Esophagus (tissue), 2 donors: Measurements from ENCODE around the gene MATCAP1. TPM values are rescaled to one million over a fixed set of nuclear protein-coding genes. Genes with fewer than 3 reads are reported as not detected.

Experiments used
- H3K27ac ChIP-seq, 2 donors: one replicate each; pipeline ENCODE4 v1.5.1; 2013; ENCODE audit warnings: low read depth in 2 of 2, mild to moderate bottlenecking in 2 of 2, inconsistent platforms in 1 of 2, low read length in 1 of 2, moderate library complexity in 1 of 2
- H3K27me3 ChIP-seq, 2 donors: one replicate each; pipeline ENCODE4 v1.6.1; 2013; ENCODE audit warnings: low read length in 2 of 2, control low read depth in 1 of 2, mild to moderate bottlenecking in 1 of 2; ENCODE audit not compliant: insufficient read depth in 2 of 2, control insufficient read depth in 1 of 2
- H3K36me3 ChIP-seq, 2 donors: one replicate each; pipeline ENCODE4 v1.6.1; 2013; ENCODE audit warnings: low read length in 1 of 2; ENCODE audit not compliant: control insufficient read depth in 2 of 2, insufficient read depth in 2 of 2
- H3K4me1 ChIP-seq, 2 donors: one replicate each; pipeline ENCODE4 v1.6.1; 2013; ENCODE audit warnings: low read length in 1 of 2; ENCODE audit not compliant: control insufficient read depth in 2 of 2, insufficient read depth in 2 of 2
- H3K4me3 ChIP-seq, 2 donors: one replicate each; pipeline ENCODE4 v1.5.1; 2013; ENCODE audit warnings: low read length in 2 of 2, mild to moderate bottlenecking in 2 of 2, low read depth in 1 of 2, moderate library complexity in 1 of 2
- H3K9me3 ChIP-seq, 2 donors: one replicate each; pipeline ENCODE4 v1.6.1; 2013; ENCODE audit warnings: mild to moderate bottlenecking in 2 of 2, low read depth in 1 of 2, low read length in 1 of 2, moderate library complexity in 1 of 2; ENCODE audit not compliant: control insufficient read depth in 2 of 2, insufficient read depth in 1 of 2
- WGBS, 2 donors: extraction: QIAGEN DNeasy Blood & Tissue Kit; methylation state at CpG; one replicate each; pipeline ENCODE4 v1.1.7; 2013; 5-methylcytosine and 5-hydroxymethylcytosine counted together
- polyA plus RNA-seq, 2 donors: library from polyadenylated mRNA; stranded (reverse); fragments of 200-250 nt; gene quantifications; one replicate each; pipeline ENCODE4 v1.2.3, GENCODE V29; 2013
- donor health status: healthy with polysubstance abuse.
- donor health status: Bipolar disorder and iron deficiency.

The MATCAP1 gene
- polyA plus RNA-seq, 2 donors, result 18.2 to 30.5 TPM

DNA sequence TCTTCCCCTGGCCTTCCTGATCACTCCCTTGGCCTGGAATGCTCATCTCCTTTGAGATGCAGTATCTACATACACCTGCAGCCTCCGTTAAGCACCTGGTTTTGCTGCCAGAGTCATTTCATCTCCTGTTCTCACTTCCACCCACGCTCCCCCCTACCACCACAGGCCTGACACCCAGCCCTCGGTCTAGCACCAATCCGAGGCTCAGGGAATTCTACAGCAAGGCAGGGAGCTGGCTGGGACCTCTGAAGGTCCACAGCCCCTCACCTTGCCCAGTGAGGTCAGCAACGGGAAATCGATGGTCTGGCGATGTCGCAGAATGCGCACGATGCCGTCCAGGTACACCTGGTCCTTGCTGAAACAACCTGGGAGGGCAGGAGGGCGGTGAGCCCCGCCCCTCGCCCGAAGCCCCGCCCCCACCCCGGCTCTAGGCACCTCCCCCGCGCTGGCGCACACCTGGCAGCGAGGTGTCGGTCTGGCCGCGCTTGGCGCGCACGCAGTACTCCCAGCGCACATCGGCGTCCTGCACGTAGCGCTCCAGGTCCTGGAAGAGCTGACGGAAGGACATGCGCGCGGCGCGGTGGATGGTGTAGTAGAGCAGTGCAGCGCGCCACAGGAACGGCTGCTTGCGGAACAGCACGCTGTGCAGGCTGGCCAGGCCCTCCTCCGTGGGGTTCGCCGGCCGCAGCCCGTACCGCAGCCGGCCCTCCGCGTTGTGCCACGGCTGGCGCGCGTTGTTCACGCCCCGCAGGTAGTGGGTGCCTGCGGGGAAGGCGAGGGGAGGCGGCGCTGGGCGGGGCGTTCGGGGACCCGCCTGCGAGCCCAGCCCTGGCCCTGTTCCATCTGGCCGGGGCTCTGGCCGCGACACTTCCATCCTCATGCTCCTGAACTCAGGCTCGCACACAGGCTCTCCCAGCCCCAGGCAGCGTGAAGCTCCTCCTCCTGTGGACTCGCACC is 5.7 kb downstream of the MATCAP1 start:
- Histone ChIP-seq H3K27ac (peak overlapping the region; percentile 83 to 89), H3K9me3 (no peaks in the 10 kb centered on the region), H3K4me1 (peaks cover 9 to 35% of the 10 kb centered on the region in 2 donors), H3K4me3 (peak overlapping the region; percentile 50 to 55), H3K36me3 (peaks cover 0 to 3% of the 10 kb centered on the region in 2 donors), H3K27me3 (no peaks in the 10 kb centered on the region)
- WGBS, 2 donors, result 4 to 5% methylated on average over 51 to 73 of the region's 73 CpGs

- Histone ChIP-seq H3K9me3 (no peaks in the 10 kb centered on the region), H3K4me3 (no peak overlapping the region), H3K36me3 (peaks cover 0 to 3% of the 10 kb centered on the region in 2 donors), H3K27ac (no peak overlapping the region), H3K4me1 (peaks cover 9 to 35% of the 10 kb centered on the region in 2 donors), H3K27me3 (no peaks in the 10 kb centered on the region)
- WGBS, 2 donors, result 59 to 75% methylated on average over 12 of the region's 12 CpGs
Measured at GRCh38 chr16:67176662-67177061, 7.1 kb downstream of the MATCAP1 start.

- H3K27me3 ChIP-seq, result no peaks in the 10 kb centered on the region
Measured at GRCh38 chr16:67174706-67175231, 9.0 kb downstream of the MATCAP1 start.

GRCh38 chr16:67173808-67174705 is 9.7 kb downstream of the MATCAP1 start:
- 1% methylated on average over 70 to 71 of the region's 71 CpGs for WGBS, 2 donors
- H3K36me3 ChIP-seq, result peaks cover under 1 to 3% of the 10 kb centered on the region in 2 donors
- peaks cover 9 to 41% of the 10 kb centered on the region in 2 donors for H3K4me1 ChIP-seq
- peak overlapping the region; percentile 46 to 47 for H3K4me3 ChIP-seq
- H3K9me3 ChIP-seq, result no peaks in the 10 kb centered on the region
- H3K27ac ChIP-seq, result peak overlapping the region; percentile 95 to 99
- H3K27me3 ChIP-seq, result no peaks in the 10 kb centered on the region

More at GRCh38 chr16:67174706-67175231, 9.0 kb downstream of the MATCAP1 start:
- peaks cover 0 to 3% of the 10 kb centered on the region in 2 donors for H3K36me3 ChIP-seq
- WGBS, 2 donors, result 30 to 50% methylated on average over 30 to 31 of the region's 31 CpGs
- peak overlapping the region; percentile 46 to 47 for H3K4me3 ChIP-seq
- peak overlapping the region; percentile 95 to 99 for H3K27ac ChIP-seq
- peaks cover 9 to 43% of the 10 kb centered on the region in 2 donors for H3K4me1 ChIP-seq
- H3K9me3 ChIP-seq, result no peaks in the 10 kb centered on the region

GRCh38 chr16:67173323-67173722 is 10.4 kb downstream of the MATCAP1 start:
- no peaks in the 10 kb centered on the region for H3K27me3 ChIP-seq
- peak overlapping the region; percentile 95 to 99 for H3K27ac ChIP-seq
- peak overlapping the region in 1 of 2 donors; percentile 46 for H3K4me3 ChIP-seq
- peaks cover 3% of the 10 kb centered on the region in 2 donors for H3K36me3 ChIP-seq
- WGBS, 2 donors, result 87 to 93% methylated on average over 1 of the region's 1 CpG
- no peaks in the 10 kb centered on the region for H3K9me3 ChIP-seq
- peaks cover 9 to 34% of the 10 kb centered on the region in 2 donors for H3K4me1 ChIP-seq

DNA sequence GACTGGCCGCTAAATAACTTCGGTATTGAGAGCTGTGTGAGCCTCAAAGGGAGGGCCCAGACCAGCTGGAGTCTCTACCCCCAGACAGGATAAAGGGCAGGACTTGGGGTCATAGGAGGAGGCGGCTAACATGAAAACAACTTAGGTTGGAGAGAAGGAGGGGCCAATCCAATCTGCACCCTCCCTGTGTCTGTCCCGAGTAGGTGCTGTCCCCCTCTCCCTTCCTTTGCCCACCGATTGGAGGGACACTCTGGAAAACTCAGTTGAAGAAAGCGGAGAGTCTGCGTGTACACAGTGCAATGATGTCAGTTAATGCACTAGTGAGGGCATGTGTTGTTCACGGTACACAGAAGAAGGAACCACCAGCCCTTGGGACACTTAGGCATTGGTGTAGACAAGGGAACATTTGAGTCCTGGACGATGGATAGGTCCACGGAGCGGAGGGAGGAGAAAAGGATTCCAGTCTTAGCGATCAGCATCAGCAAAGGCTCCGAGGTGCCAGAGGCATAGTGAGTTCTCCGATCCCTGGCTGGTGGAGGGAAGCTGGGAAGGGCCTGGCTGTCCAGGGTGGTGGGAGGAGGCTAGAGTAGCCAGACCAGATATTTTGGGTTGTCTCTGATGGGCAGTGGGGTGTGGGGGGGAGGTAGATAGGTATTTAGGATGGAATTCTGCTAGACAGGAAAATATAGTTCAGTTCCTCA is 12.7 kb downstream of the MATCAP1 start:
- Histone ChIP-seq H3K27ac (peak overlapping the region; percentile 92 to 95), H3K36me3 (peaks cover 2 to 3% of the 10 kb centered on the region in 2 donors), H3K27me3 (no peaks in the 10 kb centered on the region), H3K4me1 (peaks cover 9 to 26% of the 10 kb centered on the region in 2 donors), H3K4me3 (peak overlapping the region; percentile 36 to 40), H3K9me3 (no peaks in the 10 kb centered on the region)
- WGBS, 2 donors, result 29 to 40% methylated on average over 14 of the region's 14 CpGs

DNA sequence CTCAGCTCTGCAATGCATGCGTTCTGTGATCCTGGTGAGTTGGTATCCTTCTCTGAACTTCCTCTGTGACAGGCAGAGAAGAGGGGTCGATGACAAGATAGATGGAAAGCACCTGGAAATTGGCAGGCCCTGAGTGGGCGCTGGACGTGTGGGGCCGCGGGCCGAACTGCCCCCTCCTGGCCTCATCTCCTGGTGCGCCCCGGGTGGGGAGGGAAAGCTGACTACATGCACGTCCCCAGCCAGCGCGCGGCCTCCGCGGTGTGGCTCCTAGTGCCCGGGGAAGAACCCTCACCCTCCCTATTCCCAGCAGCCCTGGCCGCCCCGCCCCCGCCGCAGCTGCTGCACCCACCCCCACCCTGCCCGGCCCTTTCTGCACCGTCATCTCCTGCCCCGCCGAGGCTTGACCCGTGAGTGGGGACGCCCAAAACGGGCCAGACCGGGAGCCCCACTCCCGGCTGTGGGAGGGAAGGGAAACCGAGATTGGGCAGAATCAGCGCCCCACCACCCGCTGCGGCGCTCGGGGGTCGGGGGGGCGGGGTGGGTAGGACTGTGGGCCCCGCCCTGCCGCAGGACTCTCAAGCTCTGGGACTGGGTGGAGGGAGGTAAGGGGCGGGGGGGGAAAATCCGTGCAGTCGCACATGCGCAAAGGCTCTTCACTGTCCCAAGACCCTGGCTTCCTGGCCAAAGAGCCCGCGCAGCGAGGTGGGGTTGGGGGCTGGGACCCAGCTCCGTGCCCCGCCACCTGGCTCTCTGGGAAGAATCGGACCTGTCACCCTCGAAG is 13.4 kb downstream of the MATCAP1 start, which contains the start of gene NOL3:
Gene NOL3, plus strand, starts transcription at position 371 of the 781 bp plus-strand sequence.
- no peaks in the 10 kb centered on the region for H3K9me3 ChIP-seq
- 1 to 3% methylated on average over 29 to 50 of the region's 50 CpGs for WGBS, 2 donors
- H3K36me3 ChIP-seq, result peaks cover 0 to 3% of the 10 kb centered on the region in 2 donors
- peak within 1 kb of the TSS; percentile 92 to 95 for H3K27ac ChIP-seq
- no peaks in the 10 kb centered on the region for H3K27me3 ChIP-seq
- peaks cover 9 to 23% of the 10 kb centered on the region in 2 donors for H3K4me1 ChIP-seq
- peak within 1 kb of the TSS; percentile 36 to 43 for H3K4me3 ChIP-seq

DNA sequence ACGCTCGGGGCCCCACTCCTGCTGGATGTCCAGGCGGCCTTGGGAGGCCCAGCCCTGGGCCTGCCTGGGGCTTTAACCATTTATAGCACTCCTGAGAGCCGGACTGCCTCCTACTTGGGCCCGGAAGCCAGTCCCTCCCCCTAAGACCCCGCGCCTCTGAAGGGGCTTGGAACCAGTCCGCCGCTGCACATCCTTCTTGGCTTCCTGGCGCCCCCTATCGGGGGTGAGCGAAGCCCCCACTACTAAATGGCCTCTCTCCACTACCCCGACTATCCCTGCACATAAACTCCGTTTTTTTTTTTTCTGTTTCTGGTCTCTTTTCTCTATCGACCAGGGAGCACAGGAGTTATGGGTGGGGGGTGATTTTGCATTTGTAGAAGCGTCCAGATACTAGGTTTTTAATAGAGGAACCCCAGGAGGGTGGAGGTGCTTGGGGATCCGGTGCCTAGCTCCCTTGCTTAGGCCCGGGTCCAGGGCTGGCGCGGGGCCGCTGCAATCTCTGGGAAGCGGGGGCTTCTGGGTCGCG is 14.1 kb downstream of the MATCAP1 start:
- Histone ChIP-seq H3K27me3 (no peaks in the 10 kb centered on the region), H3K4me3 (peak overlapping the region; percentile 36 to 43), H3K9me3 (no peaks in the 10 kb centered on the region), H3K27ac (peak overlapping the region; percentile 92), H3K36me3 (peaks cover 0 to 3% of the 10 kb centered on the region in 2 donors), H3K4me1 (peaks cover 6 to 21% of the 10 kb centered on the region in 2 donors)
- WGBS, 2 donors, result 11% methylated on average over 24 of the region's 24 CpGs
